Stimulated activated CD8-positive, alpha-beta memory T cell treated with anti-CD3 and anti-CD28 coated beads, Interleukin-7, amount 100 ng/mL, for 4 hours (primary cell): ENCODE measurements around the gene MAB21L1.

Experiments used
- DNase-seq, 2 donors: peaks; one replicate each; pipeline ENCODE4 v3.0.0-alpha.2; 2020; ENCODE audit warnings: low read depth in 2 of 2

Gene MAB21L1

DNA sequence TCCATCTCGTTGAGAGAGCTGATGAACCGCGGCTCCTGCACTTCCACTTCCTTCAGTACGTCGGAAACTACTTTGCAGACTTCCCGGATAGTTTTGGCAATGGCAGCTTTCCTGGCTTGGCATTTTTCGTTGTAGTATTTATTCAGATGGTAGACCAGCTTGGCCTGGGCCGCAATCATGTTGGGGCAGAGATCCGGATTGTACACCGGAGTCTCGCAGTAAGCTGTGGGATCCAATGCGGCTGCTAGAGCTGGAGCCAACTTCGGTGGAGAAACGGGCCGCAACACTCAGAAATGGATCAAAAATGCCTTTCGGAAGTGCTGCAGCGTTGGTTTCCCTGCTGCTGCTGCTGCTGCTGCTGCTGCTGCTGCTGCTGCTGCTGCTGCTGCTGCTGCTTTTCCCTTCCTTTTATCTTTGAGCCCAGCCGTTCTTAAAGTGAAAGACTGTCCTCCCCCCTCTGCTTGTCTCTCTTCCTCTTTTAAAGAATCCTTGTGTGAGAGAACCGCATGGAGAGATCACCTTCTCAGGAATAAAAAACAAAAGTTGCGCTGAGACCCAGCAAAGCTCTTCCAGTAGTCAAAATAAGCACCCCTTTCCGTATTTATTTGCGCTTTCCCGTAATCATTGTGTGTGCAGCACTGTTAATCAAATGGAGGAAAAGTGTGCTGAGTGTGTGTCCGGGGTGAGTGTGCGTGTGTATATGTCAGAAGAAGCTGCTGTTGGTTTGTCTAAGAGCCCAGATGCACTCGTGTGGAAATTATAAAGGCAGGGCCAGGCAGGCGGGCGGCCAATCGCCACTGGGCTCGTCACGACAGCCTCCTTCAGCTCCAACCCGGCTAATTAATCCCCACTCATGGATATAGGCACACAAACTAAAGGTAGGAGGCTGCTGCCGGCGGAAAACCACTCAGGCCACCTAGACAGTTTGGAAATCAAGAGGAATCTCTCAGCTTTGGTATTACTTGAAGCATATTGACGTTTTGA lies at the start of gene MAB21L1:
MAB21L1 (minus strand) TSS at position 730 of the 984 bp plus-strand sequence; CDS start at position 179, 551 bp downstream.
- no peak for DNase-seq

DNA sequence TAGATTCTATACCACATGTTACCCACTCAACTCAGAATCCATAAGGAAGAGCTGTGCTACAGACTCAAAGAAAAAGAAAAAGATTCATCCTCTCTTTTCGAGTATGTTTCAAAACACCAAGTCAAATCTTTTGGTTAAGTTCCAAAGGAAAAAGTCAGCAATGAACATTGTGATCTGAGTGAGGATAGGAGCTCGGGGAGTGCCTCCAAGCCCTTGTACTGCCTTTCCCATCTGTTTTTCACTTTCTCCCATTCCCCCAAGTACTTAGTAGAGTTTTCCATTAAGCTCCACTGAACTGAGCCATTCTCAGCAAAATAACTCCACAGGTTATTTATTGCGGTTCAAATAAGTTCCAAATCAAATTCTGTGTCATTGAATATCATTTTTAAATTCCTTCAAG lies 47.7 kb upstream of the MAB21L1 start:
- no peak for DNase-seq

- no peak for DNase-seq
Measured at GRCh38 chr13:35518337-35518946, 42.0 kb upstream of the MAB21L1 start.

DNA sequence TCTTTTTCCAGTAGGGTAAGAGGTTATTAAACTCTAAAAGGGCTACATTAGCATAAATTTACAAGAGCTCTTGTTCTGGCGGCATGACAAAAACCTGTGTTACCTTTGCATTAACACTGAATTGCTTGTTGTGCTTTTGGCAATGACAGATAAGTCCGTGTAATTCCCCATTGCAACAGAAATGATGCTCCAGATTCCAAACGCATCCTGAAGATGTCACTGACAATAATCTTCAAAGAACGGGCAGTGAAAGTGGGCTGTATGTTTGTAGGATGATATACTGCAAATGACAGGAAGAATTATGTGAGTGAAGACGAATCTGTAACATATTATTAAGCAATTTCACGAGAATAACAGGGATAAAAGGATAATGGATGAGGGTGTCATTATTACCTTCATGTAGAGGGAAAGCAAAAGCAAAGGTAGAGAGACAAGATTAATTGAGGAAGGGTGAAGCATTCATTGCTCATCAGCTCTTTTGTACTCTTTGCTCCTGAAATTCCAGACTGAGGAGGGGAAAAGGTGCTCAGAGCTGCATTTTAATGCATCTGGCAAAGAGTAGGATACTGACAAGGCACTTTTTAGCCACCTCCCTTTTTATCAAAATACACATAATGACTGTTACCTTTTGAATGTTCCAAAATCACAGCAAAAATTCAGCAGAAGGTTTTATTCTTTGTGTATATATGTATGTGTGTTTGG lies 38.5 kb upstream of the MAB21L1 start:
- no peak for DNase-seq

GRCh38 chr13:35514061-35514477 lies 37.6 kb upstream of the MAB21L1 start:
- no peak for DNase-seq

- no peak for DNase-seq
Measured at GRCh38 chr13:35512271-35512920, 35.9 kb upstream of the MAB21L1 start.

- DNase-seq = no peak
Measured at GRCh38 chr13:35502456-35502855, 26.0 kb upstream of the MAB21L1 start.

DNA sequence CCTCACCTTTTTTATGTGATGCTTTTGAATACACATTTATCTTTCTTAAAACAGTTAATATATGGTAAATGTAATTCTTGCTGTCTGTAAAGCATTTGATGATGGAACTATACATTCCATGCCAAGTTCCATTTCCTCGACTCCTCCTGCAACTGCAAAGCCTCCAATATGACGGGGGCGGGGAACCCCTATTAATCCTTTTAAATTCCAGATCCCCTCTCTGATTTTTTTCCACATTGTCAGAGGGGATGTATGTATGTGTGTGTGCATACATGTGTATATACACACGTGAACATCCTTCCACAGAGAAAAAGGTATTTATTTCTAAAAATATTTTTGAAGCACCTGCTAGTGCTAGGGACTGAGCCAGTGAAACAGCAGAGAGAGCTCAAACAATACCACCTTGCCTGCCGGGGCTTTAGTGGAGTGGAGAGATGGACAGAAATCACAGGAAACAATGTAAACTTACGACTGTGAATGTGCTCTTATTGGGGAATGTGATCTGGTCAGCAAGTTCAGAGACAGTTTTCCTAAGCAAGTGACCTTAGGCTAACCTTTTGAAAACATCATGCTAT lies 25.3 kb upstream of the MAB21L1 start:
- no peak for DNase-seq

GRCh38 chr13:35500144-35500543 lies 23.7 kb upstream of the MAB21L1 start:
- DNase-seq = no peak

DNA sequence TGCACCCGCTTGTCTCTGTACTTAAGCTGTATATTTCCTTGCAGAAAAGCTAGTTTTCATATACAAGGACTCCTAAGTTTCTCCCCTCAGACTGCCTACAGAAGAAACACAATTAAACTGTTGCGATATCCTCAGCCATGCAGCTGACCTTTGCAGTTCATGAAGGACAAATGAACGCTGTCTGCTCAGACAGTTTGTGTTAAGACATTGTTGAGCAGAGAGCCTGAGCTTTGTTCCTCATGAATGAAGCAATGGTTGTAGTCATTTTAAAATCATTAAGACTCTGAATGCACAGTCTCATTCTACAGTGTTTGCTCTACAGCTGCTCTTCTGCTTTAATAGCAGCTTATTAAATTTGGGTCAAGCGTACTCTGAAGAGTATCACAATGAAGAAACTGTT lies 23.2 kb upstream of the MAB21L1 start:
- DNase-seq = no peak

GRCh38 chr13:35499196-35499662 lies 22.7 kb upstream of the MAB21L1 start:
- DNase-seq = no peak

DNA sequence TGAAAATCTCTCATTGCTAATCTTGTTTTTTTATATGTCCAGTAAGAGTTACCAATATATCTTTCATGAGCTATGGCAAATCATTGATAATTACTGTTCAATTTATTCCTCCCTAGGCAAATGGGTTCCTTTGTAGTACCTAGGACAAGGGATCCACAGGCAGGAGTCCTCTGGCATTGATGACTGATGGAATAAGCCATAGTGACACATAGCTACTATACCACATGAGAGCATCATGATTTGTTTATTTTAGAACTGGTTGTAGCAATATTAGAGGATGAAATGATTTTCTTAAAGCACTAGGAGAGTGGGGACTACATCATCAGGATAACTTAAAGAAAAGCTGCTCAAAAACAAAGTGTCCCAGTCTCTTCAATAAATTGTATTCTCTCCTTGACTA lies 21.7 kb upstream of the MAB21L1 start:
- DNase-seq = no peak

DNA sequence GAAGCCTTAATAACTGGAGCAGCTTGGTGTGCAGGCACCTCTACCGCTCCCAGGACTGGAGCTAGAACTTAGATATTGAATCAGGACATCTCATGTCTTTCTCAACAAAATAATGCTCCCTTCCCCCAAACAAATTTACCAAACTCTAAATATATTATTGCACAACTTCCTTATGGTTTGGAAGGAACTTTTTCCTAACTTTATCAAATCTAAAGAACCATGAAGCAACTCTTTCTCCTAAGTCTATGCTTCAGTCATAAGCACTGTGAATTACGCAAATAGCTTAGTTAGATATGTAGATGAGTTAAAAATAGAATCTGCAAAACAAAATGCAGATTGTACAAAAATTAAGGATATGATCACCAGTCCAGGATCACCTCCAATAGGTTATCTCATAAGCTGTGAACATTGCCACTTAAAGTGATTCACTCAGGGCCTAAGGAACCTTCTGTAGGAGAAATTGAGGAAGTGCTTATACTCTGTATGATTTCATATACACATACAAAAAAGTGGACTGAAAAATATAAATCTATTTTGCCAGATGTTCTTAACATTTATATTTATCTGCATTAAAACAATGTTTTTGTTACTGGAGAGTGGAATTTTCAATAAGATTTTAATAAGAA lies 20.4 kb upstream of the MAB21L1 start:
- DNase-seq = no peak

GRCh38 chr13:35496006-35496405 lies 19.5 kb upstream of the MAB21L1 start:
- DNase-seq = no peak

- no peak for DNase-seq
Measured at GRCh38 chr13:35489050-35489449, 12.6 kb upstream of the MAB21L1 start.

DNA sequence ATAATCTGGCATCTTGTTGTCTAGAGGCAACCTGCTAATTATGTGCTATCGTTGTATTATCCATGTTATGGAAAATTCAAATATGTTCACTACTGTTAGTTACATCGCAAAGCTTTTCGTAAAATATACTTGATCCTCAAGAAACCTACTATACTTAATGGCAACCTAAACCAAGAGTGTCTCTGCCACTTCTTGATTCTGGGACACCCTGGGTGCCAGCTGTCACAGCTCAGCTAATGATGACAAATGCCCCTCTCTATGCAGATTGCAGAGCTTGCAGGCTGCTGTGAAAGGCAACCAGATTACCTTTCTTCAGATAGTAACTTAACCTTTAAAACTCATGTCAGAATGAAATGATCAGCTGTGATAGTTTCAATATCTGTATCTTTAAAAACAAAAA lies 8.9 kb upstream of the MAB21L1 start:
- no peak for DNase-seq

- DNase-seq = no peak
Measured at GRCh38 chr13:35484384-35484783, 7.9 kb upstream of the MAB21L1 start.

DNA sequence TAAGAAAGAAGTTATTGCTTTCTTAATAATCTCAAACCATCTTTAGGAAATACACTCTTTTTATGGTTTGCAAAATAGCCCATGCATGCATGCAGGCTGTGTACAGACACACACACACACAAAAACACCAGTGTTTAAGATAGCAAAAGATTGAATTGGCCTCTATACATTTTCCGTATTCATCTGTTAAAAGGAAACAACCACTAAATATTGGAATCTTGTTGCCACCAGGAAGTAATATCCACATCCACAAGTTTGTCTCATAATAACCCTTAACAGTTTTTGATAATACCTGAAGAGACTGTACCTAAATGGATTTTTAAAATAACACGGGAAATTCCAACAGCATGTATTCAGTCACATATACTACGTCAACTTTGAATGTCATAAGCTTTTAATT lies 7.3 kb upstream of the MAB21L1 start:
- DNase-seq = no peak

DNA sequence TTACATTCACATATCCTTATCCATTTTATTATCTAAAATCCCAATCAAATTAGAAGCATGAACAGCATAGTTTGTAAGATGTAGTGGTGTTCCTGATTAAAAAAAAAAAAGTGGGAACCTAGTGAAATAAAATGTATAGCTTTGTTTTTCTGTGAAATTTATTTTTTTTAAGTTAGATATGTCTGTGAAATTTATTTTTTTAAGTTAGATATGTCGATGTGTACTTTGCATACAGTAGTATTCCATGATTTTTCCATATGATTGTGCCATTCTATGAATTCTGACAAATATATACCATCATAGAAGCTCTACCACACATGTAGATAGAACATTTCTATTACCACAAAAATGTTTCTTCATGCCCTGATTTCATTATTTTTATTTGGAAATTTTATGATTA lies 6.0 kb upstream of the MAB21L1 start:
- DNase-seq = no peak

DNA sequence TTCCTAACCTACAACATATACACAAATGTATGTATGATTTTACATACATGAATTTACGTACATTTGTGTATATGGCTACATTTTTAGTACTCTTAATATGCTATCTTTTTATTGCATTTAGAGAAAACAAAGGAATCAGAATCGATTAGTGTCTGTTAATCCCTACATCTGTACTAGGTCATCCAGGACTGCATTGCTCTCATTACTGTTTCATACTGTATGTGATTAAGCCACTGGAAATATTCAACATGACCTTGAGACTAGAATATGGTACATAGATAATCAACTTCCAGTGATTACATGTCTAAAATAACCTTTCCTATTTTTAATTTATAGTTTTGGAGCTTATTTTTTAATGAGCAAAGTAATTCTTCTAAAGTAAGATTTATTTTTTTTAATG lies 5.3 kb upstream of the MAB21L1 start:
- DNase-seq = no peak

GRCh38 chr13:35480346-35480745 lies 3.9 kb upstream of the MAB21L1 start:
- DNase-seq = no peak
